ENCODE results near the gene TRAT1.

Gene TRAT1

DNA sequence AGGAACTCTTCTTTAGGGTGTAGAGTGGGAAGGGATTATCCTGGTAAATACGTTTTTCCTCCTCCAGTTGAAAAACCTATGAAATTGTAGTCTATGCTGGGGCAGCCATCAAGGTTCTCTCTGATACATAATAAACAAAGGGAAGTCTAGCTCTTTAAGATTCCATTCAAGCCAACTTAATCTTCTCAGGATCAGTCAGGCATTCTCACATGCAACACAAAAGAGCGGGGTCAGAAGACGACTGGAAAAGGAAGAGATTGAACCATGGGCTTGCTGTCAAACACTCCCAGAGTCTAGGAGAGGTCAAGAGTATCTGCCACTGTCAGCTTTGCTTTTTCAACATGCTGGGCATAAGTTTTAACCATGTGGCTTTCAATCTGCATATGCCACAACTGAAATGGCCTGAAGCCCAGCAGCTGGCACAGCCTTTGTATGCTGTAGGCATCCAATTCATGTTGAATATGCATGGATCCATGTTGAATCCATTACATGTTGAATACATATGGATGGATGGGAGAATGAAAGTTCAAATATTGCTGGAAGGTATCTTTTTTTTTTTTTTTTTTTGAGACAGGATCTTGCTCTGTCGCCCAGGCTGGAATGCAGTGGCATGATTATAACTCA lies 8.5 kb downstream of the TRAT1 start:
- TF ChIP-seq POLR2AphosphoS5 (IDR thresholded peaks at IDR 0.05; ENCODE audit: low read depth, low read length) (no peak), FOXP2 (optimal IDR thresholded peaks at IDR 0.05; ENCODE audit: borderline replicate concordance, extremely low read depth, extremely low read length, insufficient read depth) (no peak), TAF1 (IDR thresholded peaks at IDR 0.05; ENCODE audit: borderline replicate concordance, insufficient read depth, low read length) (no peak), REST (IDR thresholded peaks at IDR 0.05; ENCODE audit: insufficient read depth in 1 of 2, low read depth in 2 of 2, low read length in 2 of 2) (no peak), SIN3A (IDR thresholded peaks at IDR 0.05; ENCODE audit: borderline replicate concordance, insufficient read depth, low read length) (no peak)

DNA sequence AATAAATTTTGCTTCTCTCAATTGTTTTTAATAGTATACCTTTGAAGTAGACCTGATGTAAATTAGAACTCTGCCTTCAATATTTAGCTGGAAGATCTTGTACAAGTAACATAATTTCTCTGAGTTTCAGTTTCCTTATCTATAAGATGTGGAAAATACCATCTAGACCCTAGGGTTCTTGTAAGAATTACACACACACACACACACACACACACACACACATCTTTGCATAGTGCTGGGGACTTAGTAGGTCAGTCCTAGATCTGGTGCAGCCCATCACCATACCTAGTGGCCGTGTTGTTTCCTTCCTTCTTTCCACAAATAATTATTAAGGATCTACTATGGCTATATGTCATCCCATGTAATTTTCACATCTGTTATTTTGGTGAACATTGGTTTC lies 11.0 kb downstream of the TRAT1 start:
- no peak for TF ChIP-seq POLR2AphosphoS5 (IDR thresholded peaks at IDR 0.05; ENCODE audit: low read depth, low read length)
- TF ChIP-seq SIN3A (IDR thresholded peaks at IDR 0.05; ENCODE audit: borderline replicate concordance, insufficient read depth, low read length) = no peak
- no peak for TF ChIP-seq FOXP2 (optimal IDR thresholded peaks at IDR 0.05; ENCODE audit: borderline replicate concordance, extremely low read depth, extremely low read length, insufficient read depth)
- no peak for TF ChIP-seq REST (IDR thresholded peaks at IDR 0.05; ENCODE audit: insufficient read depth in 1 of 2, low read depth in 2 of 2, low read length in 2 of 2)
- no peak for TF ChIP-seq TAF1 (IDR thresholded peaks at IDR 0.05; ENCODE audit: borderline replicate concordance, insufficient read depth, low read length)

DNA sequence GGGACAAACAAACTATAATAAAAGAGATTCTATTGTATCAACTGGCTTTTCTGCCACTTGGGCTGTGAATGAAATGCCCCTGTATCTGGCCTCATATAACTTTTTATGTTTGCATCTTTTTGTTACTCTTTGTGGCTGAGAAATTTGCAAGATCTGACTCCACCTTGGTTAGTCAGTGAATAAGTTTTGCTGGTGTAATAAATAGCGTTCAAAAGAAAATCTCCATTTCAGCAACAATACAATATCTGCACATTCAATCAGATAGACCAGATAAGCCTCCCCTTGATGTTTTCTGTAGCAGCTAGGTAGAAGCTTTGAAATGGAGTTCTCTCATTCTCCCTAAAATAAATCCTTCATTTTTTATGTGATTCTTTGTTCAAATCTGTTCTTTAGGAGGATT lies 12.0 kb downstream of the TRAT1 start:
- TF ChIP-seq FOXP2 (optimal IDR thresholded peaks at IDR 0.05; ENCODE audit: borderline replicate concordance, extremely low read depth, extremely low read length, insufficient read depth) (no peak), SIN3A (IDR thresholded peaks at IDR 0.05; ENCODE audit: borderline replicate concordance, insufficient read depth, low read length) (no peak)

GRCh38 chr3:108835101-108835500 lies 12.5 kb downstream of the TRAT1 start:
- TF ChIP-seq REST (IDR thresholded peaks at IDR 0.05; ENCODE audit: insufficient read depth in 1 of 2, low read depth in 2 of 2, low read length in 2 of 2) (no peak), POLR2AphosphoS5 (IDR thresholded peaks at IDR 0.05; ENCODE audit: low read depth, low read length) (no peak), TAF1 (IDR thresholded peaks at IDR 0.05; ENCODE audit: borderline replicate concordance, insufficient read depth, low read length) (no peak), FOXP2 (optimal IDR thresholded peaks at IDR 0.05; ENCODE audit: borderline replicate concordance, extremely low read depth, extremely low read length, insufficient read depth) (no peak), SIN3A (IDR thresholded peaks at IDR 0.05; ENCODE audit: borderline replicate concordance, insufficient read depth, low read length) (no peak)

DNA sequence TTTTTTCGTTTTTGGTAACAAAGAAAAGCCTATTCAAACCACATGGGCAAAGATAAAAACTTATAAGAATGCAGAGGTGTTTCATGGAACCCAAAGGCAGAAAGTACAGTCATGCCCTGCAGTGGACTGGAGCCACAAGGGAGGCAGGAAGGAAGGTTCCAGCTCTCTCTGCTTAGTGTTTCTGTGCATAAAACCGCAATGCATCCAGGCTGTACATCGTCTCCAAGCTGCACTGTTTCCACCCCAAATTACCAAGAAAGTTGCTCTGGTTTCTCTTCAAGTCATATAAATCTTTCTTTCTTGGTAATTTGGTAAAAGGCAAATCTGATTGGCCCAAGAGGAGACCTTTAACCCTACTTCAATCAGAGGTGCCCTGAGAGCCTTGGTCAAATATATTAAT lies 15.8 kb downstream of the TRAT1 start:
- no peak for TF ChIP-seq FOXP2 (optimal IDR thresholded peaks at IDR 0.05; ENCODE audit: borderline replicate concordance, extremely low read depth, extremely low read length, insufficient read depth)
- TF ChIP-seq SIN3A (IDR thresholded peaks at IDR 0.05; ENCODE audit: borderline replicate concordance, insufficient read depth, low read length) = no peak
- no peak for TF ChIP-seq REST (IDR thresholded peaks at IDR 0.05; ENCODE audit: insufficient read depth in 1 of 2, low read depth in 2 of 2, low read length in 2 of 2)
- no peak for TF ChIP-seq TAF1 (IDR thresholded peaks at IDR 0.05; ENCODE audit: borderline replicate concordance, insufficient read depth, low read length)
- TF ChIP-seq POLR2AphosphoS5 (IDR thresholded peaks at IDR 0.05; ENCODE audit: low read depth, low read length) = no peak

Data from PFSK-1 (cell line).